ENCODE data around the gene EXOC6.

Gene EXOC6

DNA sequence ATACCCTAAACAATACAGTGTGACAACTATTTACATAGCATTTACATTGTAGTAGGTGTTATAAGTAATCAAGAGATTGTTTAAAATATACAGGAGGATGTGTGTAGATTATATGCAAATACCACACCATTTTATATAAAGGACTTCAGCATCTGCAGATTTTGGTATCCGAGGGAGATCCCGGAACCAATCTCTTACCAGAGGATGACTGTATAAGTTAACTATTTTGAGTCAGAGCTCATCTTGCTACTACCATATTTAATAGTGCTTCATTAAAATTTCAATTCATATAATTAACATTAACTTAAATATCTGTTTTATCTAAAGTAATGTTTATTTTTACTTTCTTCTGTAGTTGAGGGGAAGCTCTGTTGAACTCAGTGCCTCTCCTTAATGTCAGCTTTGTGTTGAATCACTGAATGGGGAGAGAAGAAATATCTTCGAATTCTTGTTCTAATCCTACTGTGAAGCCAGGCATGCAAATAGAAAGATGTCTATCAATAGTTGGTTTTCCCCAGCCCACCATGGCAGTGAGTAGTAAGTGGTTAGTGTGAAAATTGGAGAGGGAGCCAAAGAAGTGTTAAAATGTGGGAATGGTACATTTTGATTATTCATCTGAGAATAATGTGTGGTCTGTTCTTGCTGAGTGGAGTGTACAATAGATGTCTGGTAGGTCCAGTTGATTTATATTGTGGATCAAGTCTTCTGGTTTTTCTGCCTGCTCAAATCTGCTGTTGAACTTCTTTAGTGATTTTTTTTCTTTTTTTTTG is 122.2 kb downstream of the EXOC6 start:
- no peak for TF ChIP-seq GATA3 (IDR thresholded peaks at IDR 0.05; ENCODE audit: low read depth, low read length)
- no peak for TF ChIP-seq GATA2 (IDR thresholded peaks at IDR 0.05; ENCODE audit: low read depth, low read length)

DNA sequence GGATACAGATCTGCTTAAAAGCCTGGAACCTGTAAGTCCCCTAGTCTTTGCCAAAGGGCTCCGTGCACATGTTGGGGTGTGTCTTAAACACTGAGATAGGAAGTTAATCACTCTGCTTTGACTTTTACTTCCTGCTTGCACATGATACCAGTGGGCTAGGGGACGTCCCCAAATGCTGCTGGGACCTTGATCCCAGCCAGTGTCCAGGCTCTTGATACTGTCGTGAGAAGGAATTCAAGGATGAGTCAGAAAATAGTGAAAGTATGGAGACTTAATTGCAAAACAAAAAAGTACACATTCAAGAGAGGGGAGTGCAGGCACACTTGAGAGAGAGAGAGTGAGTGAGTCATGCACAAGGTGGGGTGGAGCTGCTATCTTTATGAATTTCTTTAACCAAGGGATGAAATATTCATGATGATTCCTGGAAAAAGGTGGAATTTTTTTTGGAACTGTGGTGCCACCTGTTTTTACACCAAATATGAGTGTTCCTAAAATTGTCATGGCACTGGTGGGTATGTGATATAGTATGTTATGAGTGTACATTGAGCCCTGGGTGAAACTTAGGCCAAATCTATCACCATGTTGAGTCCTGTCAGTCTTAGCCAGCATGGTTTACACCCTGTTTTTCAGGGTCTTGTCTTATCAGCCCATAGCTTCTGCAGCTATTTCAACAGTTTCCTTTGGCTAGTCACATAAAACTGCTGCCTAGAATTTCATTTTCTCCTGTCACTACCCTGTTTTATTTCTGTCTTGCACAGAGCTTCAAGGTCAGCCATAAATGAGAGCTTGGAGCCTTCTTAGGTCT is 123.9 kb downstream of the EXOC6 start:
- TF ChIP-seq GATA2 (IDR thresholded peaks at IDR 0.05; ENCODE audit: low read depth, low read length) (no peak), GATA3 (IDR thresholded peaks at IDR 0.05; ENCODE audit: low read depth, low read length) (no peak)

DNA sequence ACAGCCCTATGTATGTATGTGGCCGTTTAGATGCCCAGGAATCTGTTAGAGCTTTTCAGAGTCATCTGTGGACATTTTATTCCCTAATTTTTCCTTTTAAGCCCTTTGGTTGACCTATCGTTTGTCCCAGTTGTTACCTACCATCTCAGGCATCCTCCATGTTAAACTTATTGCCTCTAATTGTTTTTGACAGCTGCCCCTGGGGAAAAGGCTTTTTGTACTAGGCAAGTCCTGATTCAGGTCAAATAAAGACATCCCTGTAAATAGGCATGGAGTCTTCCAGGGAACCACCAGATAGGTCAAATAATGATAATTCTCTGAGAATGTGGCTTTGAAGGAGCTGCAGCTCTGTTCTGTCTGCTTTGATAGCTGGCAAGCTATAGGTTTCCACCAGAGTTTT is 124.6 kb downstream of the EXOC6 start:
- TF ChIP-seq GATA2 (IDR thresholded peaks at IDR 0.05; ENCODE audit: low read depth, low read length) (no peak), GATA3 (IDR thresholded peaks at IDR 0.05; ENCODE audit: low read depth, low read length) (no peak)

DNA sequence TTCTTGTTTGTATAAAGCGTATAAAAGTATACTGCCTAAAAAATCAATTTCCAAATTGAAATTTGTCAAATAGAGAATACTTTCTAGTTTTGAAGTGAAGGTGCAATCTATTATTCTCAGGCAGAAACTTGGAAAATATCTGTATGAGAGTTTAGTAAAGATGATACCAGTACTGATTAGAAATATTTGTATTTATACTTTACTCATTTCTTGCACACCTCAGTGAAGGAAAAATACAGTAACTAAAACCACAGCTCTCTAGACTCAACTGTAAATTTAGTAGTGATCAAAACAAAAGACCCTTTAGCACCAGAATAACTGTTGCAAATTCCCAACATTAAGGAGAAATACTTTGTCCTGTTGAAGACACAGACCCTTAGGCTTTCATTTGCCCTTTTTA is 140.9 kb downstream of the EXOC6 start:
- TF ChIP-seq GATA3 (IDR thresholded peaks at IDR 0.05; ENCODE audit: low read depth, low read length) (no peak), GATA2 (IDR thresholded peaks at IDR 0.05; ENCODE audit: low read depth, low read length) (no peak)

DNA sequence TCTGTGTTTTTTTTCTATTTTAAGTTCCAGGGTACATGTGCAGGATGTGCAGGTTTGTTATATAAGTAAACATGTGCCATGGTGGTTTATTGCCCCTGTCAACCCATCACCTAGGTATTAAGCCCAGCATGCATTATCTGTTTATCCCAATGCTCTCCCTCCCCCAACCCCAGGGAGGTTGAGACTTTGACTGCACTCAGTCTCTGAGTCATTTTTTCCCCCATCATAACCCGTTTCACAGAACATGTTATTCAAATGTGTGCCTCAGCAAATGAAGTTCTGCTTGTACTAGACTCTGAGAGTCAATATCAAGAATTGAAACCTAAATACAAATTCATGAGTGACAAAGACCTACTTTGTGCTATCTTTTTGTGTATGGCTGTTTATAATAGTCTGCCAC is 142.3 kb downstream of the EXOC6 start:
- TF ChIP-seq GATA2 (IDR thresholded peaks at IDR 0.05; ENCODE audit: low read depth, low read length) (no peak), GATA3 (IDR thresholded peaks at IDR 0.05; ENCODE audit: low read depth, low read length) (no peak)

DNA sequence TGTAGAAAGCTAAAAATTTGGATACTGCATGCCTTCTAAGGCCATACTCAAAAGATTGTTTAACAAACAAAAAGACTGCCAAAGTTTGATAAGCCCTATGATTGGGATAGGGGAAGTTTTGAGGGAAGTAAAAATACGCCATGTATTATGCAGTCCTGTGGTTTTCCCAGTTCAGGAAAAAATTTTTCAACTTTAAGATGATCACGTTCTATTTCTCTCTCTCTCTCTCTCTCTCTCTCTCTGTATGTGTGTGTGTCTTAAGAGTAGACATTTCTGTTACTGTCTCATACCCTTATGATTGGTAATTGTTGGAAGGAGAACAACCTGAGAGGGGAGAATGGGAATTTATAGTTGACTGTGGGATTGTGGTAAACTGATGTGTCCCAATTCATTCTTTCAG is 143.2 kb downstream of the EXOC6 start:
- no peak for TF ChIP-seq GATA2 (IDR thresholded peaks at IDR 0.05; ENCODE audit: low read depth, low read length)
- TF ChIP-seq GATA3 (IDR thresholded peaks at IDR 0.05; ENCODE audit: low read depth, low read length) = no peak

DNA sequence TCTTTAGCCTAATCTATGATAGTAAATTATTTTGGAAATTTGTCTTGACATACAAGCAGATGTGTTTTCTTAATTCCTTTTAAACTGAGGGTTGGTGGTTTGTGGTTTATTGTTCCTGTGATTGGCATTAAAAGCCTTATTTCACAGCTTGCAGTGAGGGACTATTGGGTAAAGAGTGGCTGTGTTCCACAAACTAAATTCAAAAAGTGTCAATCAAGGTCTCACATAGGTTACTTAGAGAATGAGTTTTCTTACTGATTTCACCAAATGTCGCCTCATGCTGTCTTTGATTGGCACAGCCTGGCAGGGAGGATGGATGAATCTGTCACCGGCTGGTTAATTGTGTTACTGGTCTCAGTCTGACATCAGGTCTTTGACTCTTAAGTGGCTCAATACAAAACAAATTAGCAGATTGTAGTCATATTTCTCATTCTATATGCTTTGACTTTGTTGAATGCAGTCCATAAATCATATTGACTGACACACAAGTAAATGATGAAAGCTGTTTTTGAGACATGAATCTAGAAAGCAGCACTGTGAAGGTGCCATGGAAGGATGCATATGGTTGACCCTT is 145.5 kb downstream of the EXOC6 start:
- TF ChIP-seq GATA3 (IDR thresholded peaks at IDR 0.05; ENCODE audit: low read depth, low read length) (no peak), GATA2 (IDR thresholded peaks at IDR 0.05; ENCODE audit: low read depth, low read length) (no peak)

DNA sequence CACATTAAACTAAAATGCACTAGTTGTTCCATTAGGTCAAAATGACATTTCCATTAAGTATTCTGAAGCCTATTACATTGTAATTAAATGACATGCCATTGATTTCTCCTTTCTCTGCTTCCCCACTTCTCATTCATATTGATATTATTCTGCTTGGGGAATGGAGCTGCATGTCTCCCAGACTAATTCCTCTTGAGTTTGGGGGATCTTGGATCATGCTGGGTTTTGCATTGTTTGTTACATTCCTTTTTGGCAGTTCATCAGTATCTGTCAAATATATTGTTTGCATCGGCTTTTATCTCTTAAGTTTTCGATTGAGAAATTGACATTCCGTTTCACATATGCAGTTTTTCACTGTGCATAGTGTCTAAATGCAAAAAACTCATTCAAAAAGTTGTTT is 147.2 kb downstream of the EXOC6 start:
- no peak for TF ChIP-seq GATA3 (IDR thresholded peaks at IDR 0.05; ENCODE audit: low read depth, low read length)
- TF ChIP-seq GATA2 (IDR thresholded peaks at IDR 0.05; ENCODE audit: low read depth, low read length) = no peak

DNA sequence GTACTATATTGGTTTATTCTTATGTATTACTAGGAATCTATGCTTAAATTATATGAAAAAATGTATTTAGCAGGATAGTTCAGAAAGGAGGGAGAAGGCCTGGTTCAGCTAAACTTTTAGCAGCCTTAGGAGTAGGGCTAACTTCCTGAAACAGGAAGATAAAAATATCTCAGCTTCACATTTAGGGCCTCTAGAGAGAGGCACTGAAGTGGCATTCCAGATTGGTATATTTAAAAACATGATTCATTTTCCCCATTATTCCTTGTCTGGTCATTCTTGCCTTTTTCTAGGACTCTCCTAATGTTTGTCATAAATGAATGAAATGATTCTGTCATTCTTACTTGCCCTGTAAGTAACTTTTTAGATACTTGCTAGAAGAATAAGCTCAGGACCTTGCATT is 149.3 kb downstream of the EXOC6 start:
- TF ChIP-seq GATA3 (IDR thresholded peaks at IDR 0.05; ENCODE audit: low read depth, low read length) (no peak), GATA2 (IDR thresholded peaks at IDR 0.05; ENCODE audit: low read depth, low read length) (no peak)

DNA sequence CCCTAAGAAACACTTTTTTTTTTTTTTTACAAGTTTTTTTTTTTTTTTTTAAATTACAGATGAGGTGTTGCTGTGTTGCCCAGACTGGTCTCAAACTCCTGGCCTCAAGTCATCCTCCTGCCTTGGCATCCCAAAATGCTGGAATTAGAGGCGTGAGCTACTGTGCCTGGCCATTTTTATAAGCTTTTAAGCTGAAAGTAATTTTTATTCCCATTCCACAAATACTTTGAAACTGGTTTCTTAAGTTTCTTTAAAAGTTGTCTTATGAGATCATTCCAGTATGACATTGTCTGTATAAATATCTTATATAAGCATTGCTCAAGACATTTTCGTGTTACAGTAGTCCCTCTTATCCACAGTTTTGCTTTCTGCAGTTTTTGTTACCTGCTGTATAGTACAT is 150.9 kb downstream of the EXOC6 start:
- TF ChIP-seq GATA3 (IDR thresholded peaks at IDR 0.05; ENCODE audit: low read depth, low read length) = no peak
- no peak for TF ChIP-seq GATA2 (IDR thresholded peaks at IDR 0.05; ENCODE audit: low read depth, low read length)

DNA sequence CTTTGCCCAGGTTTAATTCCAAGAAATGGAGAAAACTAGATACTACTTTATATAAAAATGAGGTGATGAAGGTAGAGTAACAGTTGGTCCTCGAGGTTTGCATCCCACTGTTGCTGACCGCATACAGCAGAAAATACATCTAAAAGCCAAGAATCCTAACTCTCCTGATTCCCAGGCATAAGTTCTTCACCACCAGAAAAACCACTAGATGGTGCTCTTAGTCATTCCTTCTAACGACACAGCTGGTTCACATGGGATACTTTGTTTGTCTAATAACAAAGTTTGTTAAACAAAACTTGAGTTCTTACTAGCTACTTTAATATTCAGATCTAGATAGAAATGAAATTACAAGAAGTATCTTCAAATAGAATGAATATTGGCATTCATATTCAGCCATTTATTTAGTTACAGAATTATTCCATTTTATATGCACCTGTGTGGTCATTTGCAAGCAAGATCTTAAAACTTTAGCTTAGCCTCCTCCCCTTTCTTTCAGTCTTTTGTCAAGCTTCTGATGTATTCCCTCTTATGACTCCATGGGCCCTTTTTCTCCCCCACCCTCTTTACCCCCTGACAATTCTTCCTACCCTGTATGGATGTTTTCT is 158.2 kb downstream of the EXOC6 start:
- TF ChIP-seq GATA2 (IDR thresholded peaks at IDR 0.05; ENCODE audit: low read depth, low read length) (no peak), GATA3 (IDR thresholded peaks at IDR 0.05; ENCODE audit: low read depth, low read length) (no peak)

DNA sequence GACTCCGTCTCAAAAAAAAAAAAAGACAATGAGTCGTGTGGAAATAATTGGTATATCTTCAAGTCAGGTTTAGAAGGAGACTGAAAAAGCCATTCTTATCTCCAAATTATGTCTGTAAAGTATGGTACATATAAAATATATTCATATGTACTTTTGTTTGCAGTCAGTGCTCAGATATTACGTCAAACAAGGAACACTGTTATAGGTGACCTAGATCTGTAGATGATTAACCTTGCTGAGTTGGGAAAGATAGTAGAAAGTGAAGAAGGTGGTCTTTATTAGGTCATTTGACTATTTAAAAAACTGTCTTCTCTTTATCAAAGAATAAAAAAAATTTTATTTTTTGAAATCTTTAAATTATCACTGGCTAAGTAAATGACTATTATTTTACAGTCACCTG is 167.4 kb downstream of the EXOC6 start:
- TF ChIP-seq GATA3 (IDR thresholded peaks at IDR 0.05; ENCODE audit: low read depth, low read length) (no peak), GATA2 (IDR thresholded peaks at IDR 0.05; ENCODE audit: low read depth, low read length) (no peak)

DNA sequence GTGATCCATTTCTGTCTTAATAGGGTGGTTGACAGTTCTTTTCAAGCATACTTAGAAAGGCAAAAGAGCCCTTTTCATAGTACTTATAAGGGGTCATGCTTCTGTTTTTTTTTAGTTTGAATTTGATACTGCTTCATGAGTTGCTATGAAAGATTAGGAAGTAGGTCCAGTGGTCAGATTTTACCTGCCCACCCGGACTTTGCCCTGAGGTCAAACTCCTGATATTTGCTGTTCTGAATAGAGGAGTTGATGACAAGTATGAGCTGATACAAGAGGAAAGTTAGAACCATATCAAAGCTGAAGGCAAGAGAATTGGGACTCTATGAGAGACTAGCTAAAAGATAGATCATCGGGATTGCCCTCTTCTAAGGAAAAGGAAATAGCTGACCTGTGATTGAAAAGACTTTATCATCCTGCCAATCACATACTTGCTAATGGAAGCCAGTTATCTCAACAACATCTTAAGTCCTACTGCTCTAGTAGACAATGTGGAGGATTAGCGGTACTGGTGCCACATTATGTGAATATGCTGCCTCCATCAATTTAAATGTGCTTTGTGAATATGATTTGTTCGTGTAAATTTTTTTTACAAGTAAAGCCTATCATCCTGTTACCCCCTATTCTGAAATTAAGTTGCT is 174.8 kb downstream of the EXOC6 start:
- TF ChIP-seq GATA3 (IDR thresholded peaks at IDR 0.05; ENCODE audit: low read depth, low read length) (no peak), GATA2 (IDR thresholded peaks at IDR 0.05; ENCODE audit: low read depth, low read length) (no peak)

DNA sequence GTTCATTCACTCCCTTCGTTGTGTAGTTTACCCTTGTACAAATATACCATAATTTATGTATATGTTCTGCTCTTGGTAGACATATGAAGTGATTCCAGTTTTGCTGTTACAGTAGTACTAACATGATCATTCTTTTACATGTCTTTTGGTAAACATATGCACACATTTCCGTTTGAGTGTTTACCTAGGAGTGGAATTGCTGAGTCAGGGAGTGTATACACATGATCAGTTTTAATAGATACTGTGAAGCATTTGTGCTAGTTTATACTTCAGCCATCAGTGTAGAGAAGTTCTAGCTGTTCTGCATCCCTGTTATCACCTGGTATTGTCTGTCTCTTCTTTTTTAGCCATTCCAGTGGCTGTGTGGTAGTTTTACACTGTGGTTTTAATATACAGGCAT is 177.8 kb downstream of the EXOC6 start:
- TF ChIP-seq GATA3 (IDR thresholded peaks at IDR 0.05; ENCODE audit: low read depth, low read length) = no peak
- no peak for TF ChIP-seq GATA2 (IDR thresholded peaks at IDR 0.05; ENCODE audit: low read depth, low read length)
